ENCODE measurements around the gene THUMPD3. TPM values are rescaled to one million over a fixed set of nuclear protein-coding genes. Genes with fewer than 3 reads are reported as not detected.
A peak's percentile ranks its signal among the peaks of the same experiment; 100 is the strongest.

Gene THUMPD3
- total RNA-seq, 1 experiment from 2014 or later: 58.4 TPM

GRCh38 chr3:9405756-9406155 is 42.9 kb downstream of the THUMPD3 start:
- DNase-seq: no peak
- Mint-ChIP-seq H3K4me3 (peak overlapping the region in 1 of 2 experiments; percentile 22; a peak in 1 of 5 replicates), H3K27me3 (ENCODE audit: low read depth) (no peaks in the 10 kb centered on the region), H3K4me1 (peaks cover 54 to 70% of the 10 kb centered on the region in 2 experiments), H3K36me3 (ENCODE audit: insufficient read depth in 1 of 3, low read depth in 3 of 3) (peaks cover 4 to 17% (median 16%) of the 10 kb centered on the region in 3 experiments; a peak in 5 of 7 replicates), H3K27ac (peak overlapping the region in 1 of 3 experiments; percentile 39; a peak in 4 of 7 replicates), H3K9me3 (peaks cover 0 to 6% of the 10 kb centered on the region in 2 experiments; a peak in 3 of 5 replicates)
- Histone ChIP-seq H3K79me2 (ENCODE audit: insufficient read depth, low read length) (peaks cover 77% of the 10 kb centered on the region), H3K79me1 (ENCODE audit: insufficient read depth, low read depth, low read length, poor library complexity, severe bottlenecking) (no peaks in the 10 kb centered on the region), H3K27me3 (ENCODE audit: insufficient read depth, low read length) (no peaks in the 10 kb centered on the region), H3K9ac (ENCODE audit: extremely low read depth, insufficient read length, low read length) (no peak overlapping the region), H4K20me1 (ENCODE audit: control insufficient read depth, insufficient read depth, insufficient read length) (peaks cover 2% of the 10 kb centered on the region), H3K4me2 (ENCODE audit: insufficient read depth, insufficient read length, low read length) (no peak overlapping the region), H2BK12ac (ENCODE audit: insufficient read length, low read depth, low read length) (no peak overlapping the region), H3K4me1 (ENCODE audit: insufficient read depth, low read length) (peaks cover 1% of the 10 kb centered on the region), H3K23ac (ENCODE audit: insufficient read length, low read depth, low read length) (peak overlapping the region; percentile 62), H3K4ac (ENCODE audit: low read depth, low read length) (no peak overlapping the region), H2BK120ac (ENCODE audit: low read depth, low read length, poor library complexity, severe bottlenecking) (no peak overlapping the region), H3K27ac (ENCODE audit: insufficient read length, low read depth, low read length) (no peak overlapping the region), H4K5ac (ENCODE audit: insufficient read length, low read depth, low read length) (no peak overlapping the region), H3K56ac (ENCODE audit: insufficient read length, low read depth, low read length) (no peak overlapping the region), H3K18ac (ENCODE audit: insufficient read length, low read depth, low read length) (no peak overlapping the region), H2BK20ac (ENCODE audit: low read depth, low read length, poor library complexity, severe bottlenecking) (no peak overlapping the region), H3K23me2 (ENCODE audit: insufficient read length, low read depth, low read length, poor library complexity, severe bottlenecking) (peaks cover 6% of the 10 kb centered on the region), H2BK15ac (ENCODE audit: low read depth, low read length) (no peak overlapping the region), H2AK5ac (ENCODE audit: insufficient read length, low read length) (no peak overlapping the region), H2AFZ (ENCODE audit: low read length) (no peak overlapping the region), H3K14ac (ENCODE audit: insufficient read depth, low read length) (no peak overlapping the region), H3K9me3 (ENCODE audit: control insufficient read depth, low read depth, low read length) (no peaks in the 10 kb centered on the region), H4K91ac (ENCODE audit: insufficient read length, low read depth, low read length) (no peak overlapping the region), H2BK5ac (ENCODE audit: insufficient read length, low read length) (no peak overlapping the region), H4K8ac (replicated peaks; ENCODE audit: insufficient read length, low read depth, low read length) (no peak overlapping the region), H3T11ph (ENCODE audit: low read length) (no peak overlapping the region)
- no CpG with 5 or more reads among the region's 3 CpGs for WGBS (ENCODE audit: extremely low coverage, insufficient read length, low lambda C conversion rate)
- TF ChIP-seq CTCF (conservative IDR thresholded peaks at IDR 0.05): no peak
